B cell (primary cell): ENCODE measurements around the gene SF3B5. TPM values are rescaled to one million over a fixed set of nuclear protein-coding genes. Genes with fewer than 3 reads are reported as not detected.

ENCODE experiments used
- ATAC-seq: fragments of 200-7000 bp; cut with Tn5 transposase; one replicate; pipeline ENCODE4 v1.10.0; 2021; ENCODE audit warnings: low read depth, mild to moderate bottlenecking, moderate number of reproducible peaks, moderate library complexity
- CTCF ChIA-PET: fragments of 350-600 bp; sonication (Branson Sonifier 250); formaldehyde crosslinking; loops from one replicate; lab custom pipeline; 2021; ENCODE audit warnings: antibody characterized with exemption, inconsistent platforms; lab: Charles Lee
- POLR2A ChIA-PET: fragments of 350-600 bp; sonication (Branson Sonifier 250); formaldehyde crosslinking; loops from one replicate; lab custom pipeline; 2021; ENCODE audit warnings: antibody characterized with exemption; lab: Charles Lee
- DNase-seq: peaks from one replicate; pipeline ENCODE4 v3.0.0; 2013
- H2AFZ ChIP-seq: 2 replicates; pipeline ENCODE4 v1.6.1; 2012; ENCODE audit warnings: mild to moderate bottlenecking, low read depth, low read length; ENCODE audit not compliant: insufficient read depth, poor library complexity, severe bottlenecking
- H3K27ac ChIP-seq, 2 donors: 1 replicate in 1 of 2; 2 replicates in 1 of 2; pipeline ENCODE4 v1.5.1; 2012 to 2013; ENCODE audit warnings: low read length in 2 of 2, mild to moderate bottlenecking in 2 of 2, moderate library complexity in 1 of 2
- H3K27me3 ChIP-seq, 4 experiments: fragments of 200-600 bp in 1 of 4; sonication (generic) in 1 of 4; replicated peaks in 1 of 4; 1 replicate in 2 of 4; 2 replicates in 2 of 4; pipeline versions ENCODE4 v1.6.1 to v1.7.0; 2013 to 2016; ENCODE audit warnings: low read length in 3 of 4, mild to moderate bottlenecking in 2 of 4, mixed read lengths in 1 of 4, moderate library complexity in 1 of 4; ENCODE audit not compliant: insufficient read depth in 4 of 4, control insufficient read depth in 3 of 4; ENCODE audit errors: control extremely low read depth in 1 of 4
- H3K36me3 ChIP-seq, 2 experiments: replicated peaks in 1 of 2; 1 replicate in 1 of 2; 2 replicates in 1 of 2; pipeline versions ENCODE4 v1.6.1 to v1.7.1; 2013; ENCODE audit warnings: low read length in 1 of 2; ENCODE audit not compliant: insufficient read depth in 2 of 2, control insufficient read depth in 1 of 2; ENCODE audit errors: control extremely low read depth in 1 of 2, extremely low read depth in 1 of 2
- H3K4me1 ChIP-seq, 2 donors: fragments of 200-600 bp in 1 of 2; sonication (generic) in 1 of 2; 1 replicate in 1 of 2; 2 replicates in 1 of 2; pipeline versions ENCODE4 v1.5.1 to v1.6.1; 2013 to 2017; ENCODE audit warnings: low read length in 2 of 2; ENCODE audit not compliant: control insufficient read depth in 2 of 2, insufficient read depth in 2 of 2
- H3K4me2 ChIP-seq: replicated peaks from 2 replicates; pipeline ENCODE3; 2012; ENCODE audit warnings: mild to moderate bottlenecking, low read depth, low read length; ENCODE audit not compliant: poor library complexity, severe bottlenecking
- H3K4me3 ChIP-seq, 5 experiments: fragments of 200-600 bp in 1 of 5; sonication (generic) in 1 of 5; 1 replicate in 3 of 5; 2 replicates in 2 of 5; pipeline versions ENCODE4 v1.5.1 to v1.7.0; 2011 to 2016; ENCODE audit warnings: low read length in 4 of 5, mild to moderate bottlenecking in 4 of 5, low read depth in 2 of 5, control low read depth in 1 of 5, moderate library complexity in 1 of 5; ENCODE audit not compliant: insufficient read depth in 1 of 5; ENCODE audit errors: control extremely low read depth in 1 of 5, extremely low read depth in 1 of 5
- H3K79me2 ChIP-seq: fragments of 200-600 bp; sonication (generic); one replicate; pipeline ENCODE4 v1.6.0; 2016; ENCODE audit warnings: low read length; ENCODE audit not compliant: control insufficient read depth, insufficient read depth
- H3K9ac ChIP-seq: fragments of 200-600 bp; sonication (generic); 2 replicates; pipeline ENCODE4 v1.6.1; 2017; ENCODE audit warnings: mild to moderate bottlenecking, low read length, moderate library complexity
- H3K9me3 ChIP-seq, 3 donors: one replicate each; pipeline versions ENCODE4 v1.6.1 to v1.7.1; 2013; ENCODE audit warnings: low read length in 2 of 3; ENCODE audit not compliant: control insufficient read depth in 2 of 3, insufficient read depth in 1 of 3; ENCODE audit errors: control extremely low read depth in 1 of 3
- H4K20me1 ChIP-seq: 2 replicates; pipeline ENCODE4 v1.6.0; 2012; ENCODE audit warnings: mild to moderate bottlenecking, low read length; ENCODE audit not compliant: insufficient read depth, control insufficient read depth, poor library complexity, severe bottlenecking
- H3K27ac Mint-ChIP-seq: one replicate; pipeline ENCODE4 v1.8.0; 2021; ENCODE audit warnings: mixed read lengths
- H3K27me3 Mint-ChIP-seq: one replicate; pipeline ENCODE4 v1.8.0; 2021; ENCODE audit warnings: mixed read lengths
- H3K4me1 Mint-ChIP-seq: one replicate; pipeline ENCODE4 v1.8.0; 2021; ENCODE audit warnings: mixed read lengths
- H3K4me3 Mint-ChIP-seq: one replicate; pipeline ENCODE4 v1.8.0; 2021; ENCODE audit warnings: mixed read lengths
- H3K9me3 Mint-ChIP-seq: one replicate; pipeline ENCODE4 v1.8.0; 2022; ENCODE audit warnings: mixed read lengths; ENCODE audit not compliant: insufficient read depth
- CTCF ChIP-seq: fragments of 200-600 bp; IDR thresholded peaks from one replicate; pipeline ENCODE4 v1.8.0; 2022; ENCODE audit warnings: antibody characterized with exemption, mild to moderate bottlenecking
- EZH2 ChIP-seq: IDR thresholded peaks from 2 replicates; pipeline ENCODE4 v1.6.1; 2012; ENCODE audit warnings: borderline replicate concordance, low read depth, mild to moderate bottlenecking, moderate library complexity, low read length; ENCODE audit not compliant: insufficient read depth, poor library complexity, severe bottlenecking
- WGBS: methylation state at CpG from one replicate; pipeline ENCODE4 v1.1.5; 2013; ENCODE audit warnings: missing lambda C conversion rate; ENCODE audit not compliant: insufficient coverage; 5-methylcytosine and 5-hydroxymethylcytosine counted together
- intact Hi-C: fragments of 100-400 bp; cut with micrococcal nuclease; formaldehyde crosslinking; loops from one replicate; pipeline ENCODE4 v1.10.0; 2022
- polyA plus RNA-seq: library from polyadenylated mRNA; depleted of rRNA; stranded (reverse); fragments of >200 nt; gene quantifications from 2 replicates; pipeline ENCODE4 v1.2.3, GENCODE V29; 2012
- total RNA-seq, 2 donors: library from RNA; stranded (reverse); fragments of 120-200 nt in 1 of 2; gene quantifications; 1 replicate in 1 of 2; 2 replicates in 1 of 2; pipeline versions ENCODE4 v1.2.3 to v1.2.4, GENCODE V29; 2013 to 2022

Gene SF3B5
- total and polyA plus RNA-seq, 2 donors (not counting 1 experiment from before 2014, with no cell fraction given): 111 to 360 TPM

- Mint-ChIP-seq H3K27me3 (no peaks in the 10 kb centered on the region), H3K9me3 (no peaks in the 10 kb centered on the region), H3K27ac (no peak overlapping the region), H3K4me3 (no peak overlapping the region), H3K4me1 (no peaks in the 10 kb centered on the region)
- TF ChIP-seq EZH2 (no peak), CTCF (no peak)
- ATAC-seq (no peak), DNase-seq (no peak)
- Histone ChIP-seq H3K4me1 (no peaks in the 10 kb centered on the region), H3K9ac (no peak overlapping the region), H4K20me1 (no peaks in the 10 kb centered on the region), H3K36me3 (no peaks in the 10 kb centered on the region), H3K27ac (no peak overlapping the region), H3K9me3 (no peaks in the 10 kb centered on the region), H3K79me2 (no peaks in the 10 kb centered on the region), H3K27me3 (no peaks in the 10 kb centered on the region), H3K4me2 (no peak overlapping the region), H2AFZ (no peak overlapping the region), H3K4me3 (no peak overlapping the region)
- intact Hi-C loops: no loop called here
- ChIA-PET POLR2A (no interaction called here), CTCF (interaction anchor here (0.6 kb wide), 2 partner anchors 404 to 570 kb away, joined by 3 read pairs; no protein-coding TSS in a partner anchor)
- WGBS: 100% methylated on average over 1 of the region's 2 CpGs
These were observed 17.5 kb downstream of the SF3B5 start for GRCh38 chr6:144077871-144078270.

GRCh38 chr6:144075875-144076274, 19.5 kb downstream of the SF3B5 start:
- ATAC-seq: no peak
- Histone ChIP-seq H4K20me1 (no peaks in the 10 kb centered on the region), H3K4me3 (no peak overlapping the region), H3K4me2 (no peak overlapping the region), H3K9me3 (no peaks in the 10 kb centered on the region), H3K36me3 (no peaks in the 10 kb centered on the region), H3K79me2 (no peaks in the 10 kb centered on the region), H3K27me3 (no peaks in the 10 kb centered on the region), H2AFZ (no peak overlapping the region), H3K4me1 (no peaks in the 10 kb centered on the region), H3K9ac (no peak overlapping the region), H3K27ac (no peak overlapping the region)
- WGBS: no CpG with 5 or more reads among the region's 1 CpG
- no peak overlapping the region for H3K4me3 Mint-ChIP-seq
- ChIA-PET CTCF (no interaction called here), POLR2A (no interaction called here)
- no peaks in the 10 kb centered on the region for H3K27me3 Mint-ChIP-seq
- intact Hi-C loops: no loop called here
- DNase-seq: no peak
- H3K9me3 Mint-ChIP-seq: no peaks in the 10 kb centered on the region
- TF ChIP-seq EZH2 (no peak), CTCF (no peak)
- H3K4me1 Mint-ChIP-seq: no peaks in the 10 kb centered on the region
- H3K27ac Mint-ChIP-seq: no peak overlapping the region
